HG03045 (cell line): ENCODE measurements around the gene AUNIP.

ENCODE experiments used
- ATAC-seq: cut with Tn5 transposase; IDR thresholded peaks from one replicate; pipeline ENCODE4 v1.9.1; 2021; ENCODE audit warnings: mild to moderate bottlenecking, moderate library complexity; ENCODE audit not compliant: unreplicated experiment

Gene AUNIP

DNA sequence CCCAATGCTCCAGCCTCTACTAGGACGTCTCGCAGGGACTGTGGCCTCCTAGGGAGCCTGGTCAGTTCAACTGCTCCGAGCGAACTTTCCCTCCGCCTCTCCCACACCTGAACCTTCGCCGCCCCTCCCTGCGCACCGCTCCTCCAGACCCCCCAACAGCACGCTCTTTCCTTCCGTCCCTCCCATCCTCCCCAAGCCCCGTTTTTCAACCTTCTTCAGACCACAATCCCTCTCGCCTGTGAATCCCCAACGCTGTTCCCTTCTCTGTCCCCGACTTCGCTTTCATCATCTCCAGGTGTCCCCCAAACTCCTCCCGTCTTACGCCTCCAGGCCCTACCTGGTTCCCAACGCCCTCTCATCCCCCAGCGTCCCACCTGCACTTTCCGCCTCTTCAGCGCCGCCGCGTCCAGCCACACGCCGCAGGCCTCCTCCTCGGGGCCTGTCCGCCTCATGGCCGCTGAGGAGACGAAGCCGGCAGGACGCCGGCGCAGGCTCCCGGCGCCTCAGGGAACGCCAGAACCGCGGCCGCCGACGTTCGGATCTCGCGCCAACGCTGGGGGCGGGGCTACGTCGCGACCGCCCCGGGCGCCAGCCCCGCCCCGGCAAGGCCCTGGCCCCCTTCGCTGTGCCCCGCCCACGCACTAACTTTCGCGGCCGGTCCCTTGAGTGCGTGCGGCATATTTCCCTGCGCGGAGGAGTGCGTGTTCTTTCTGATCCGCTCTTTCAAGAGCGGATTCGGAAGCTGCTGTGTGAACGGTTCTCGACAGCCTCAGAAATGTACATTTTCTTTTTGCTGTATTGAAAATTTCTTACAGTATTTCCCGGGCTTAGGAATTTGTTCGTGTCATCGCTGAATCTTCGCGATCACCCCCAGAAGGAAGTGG is at the start of gene AUNIP:
AUNIP (minus strand) TSS at position 552 of the 884 bp plus-strand sequence; CDS start at position 452, 100 bp downstream.
- ATAC-seq, result peak; percentile 85

DNA sequence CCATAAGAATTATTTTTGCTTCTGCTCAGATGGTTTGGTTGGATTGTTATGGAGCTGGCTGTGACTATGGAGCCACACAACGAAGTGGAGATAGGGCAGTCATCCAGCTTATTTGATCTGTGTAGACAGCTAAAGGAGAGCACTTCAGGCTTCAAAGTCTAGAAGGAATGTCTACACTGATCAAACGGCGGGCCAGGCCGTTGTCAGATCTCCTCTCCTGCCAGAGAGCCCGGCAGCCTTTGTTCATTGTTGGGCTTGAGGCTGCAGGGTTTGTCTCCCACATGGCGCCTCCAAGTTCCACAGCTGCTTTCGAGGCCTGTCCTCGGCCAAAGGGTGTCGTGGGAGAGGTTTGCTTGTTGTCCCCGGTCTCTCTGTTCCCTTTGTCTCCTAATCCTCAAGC is 49.8 kb upstream of the AUNIP start:
- no peak for ATAC-seq

GRCh38 chr1:25908161-25908560 is 48.9 kb upstream of the AUNIP start:
- no peak for ATAC-seq

- ATAC-seq, result no peak
These were observed 48.3 kb upstream of the AUNIP start for GRCh38 chr1:25907601-25908000.

GRCh38 chr1:25906644-25907300 is 47.5 kb upstream of the AUNIP start:
- no peak for ATAC-seq

DNA sequence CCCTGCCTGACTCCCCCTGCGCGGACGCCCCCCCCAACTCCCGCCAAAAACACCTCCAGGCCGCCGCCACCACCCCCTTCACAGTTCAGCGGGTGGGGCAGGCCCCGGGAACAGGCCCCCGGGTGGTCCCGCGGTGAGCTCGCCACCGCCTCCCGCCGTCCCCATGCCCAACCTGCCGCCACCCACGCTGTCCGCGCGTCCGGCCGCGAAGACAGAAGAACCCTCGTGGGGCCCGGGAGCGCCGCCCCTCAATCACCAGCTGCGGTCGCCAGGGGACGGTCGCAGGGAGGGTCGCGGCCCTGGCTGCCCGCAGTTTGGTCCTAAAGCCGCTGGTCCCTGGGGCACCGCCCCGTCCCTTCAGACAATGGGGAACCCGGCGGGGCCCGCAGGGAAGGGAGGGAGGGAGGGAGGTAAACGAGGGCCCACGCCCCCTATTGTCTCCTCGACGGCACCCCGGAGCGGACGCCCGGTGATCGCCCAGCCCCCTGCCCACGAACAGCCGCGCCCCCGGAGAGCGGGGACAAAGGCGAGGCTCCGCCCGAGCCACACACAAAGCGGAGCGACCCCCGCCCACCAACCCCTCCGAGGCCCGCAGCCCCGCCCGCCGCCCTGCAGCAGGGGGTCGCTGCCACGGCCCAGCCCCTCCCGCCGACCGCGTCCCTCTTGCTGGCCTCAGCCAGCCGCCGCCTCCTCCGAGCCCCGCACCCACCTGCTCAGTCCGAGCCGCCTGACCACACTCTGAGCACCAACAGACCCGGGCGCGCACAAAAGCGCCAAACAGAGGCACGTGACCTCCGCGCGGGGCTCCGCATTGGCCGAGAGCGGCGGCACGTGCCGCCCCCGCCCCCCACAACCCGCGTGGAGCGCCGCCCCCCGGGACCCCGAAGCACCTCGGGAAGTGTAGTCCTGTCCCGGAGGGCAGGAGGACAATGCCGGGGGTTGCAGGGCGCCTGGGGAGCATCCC is 46.7 kb upstream of the AUNIP start, which contains the start of gene STMN1:
STMN1 (minus strand) TSS at position 740 of the 964 bp plus-strand sequence. CDS start 1,743 bp downstream, outside the sequence.
- ATAC-seq, result peak; percentile 53

GRCh38 chr1:25904943-25905679 is 45.9 kb upstream of the AUNIP start:
- peak; percentile 68 for ATAC-seq

- no peak for ATAC-seq
These were observed 44.7 kb upstream of the AUNIP start for GRCh38 chr1:25903986-25904385.

- no peak for ATAC-seq
These were observed 43.2 kb upstream of the AUNIP start for GRCh38 chr1:25902462-25902861.

DNA sequence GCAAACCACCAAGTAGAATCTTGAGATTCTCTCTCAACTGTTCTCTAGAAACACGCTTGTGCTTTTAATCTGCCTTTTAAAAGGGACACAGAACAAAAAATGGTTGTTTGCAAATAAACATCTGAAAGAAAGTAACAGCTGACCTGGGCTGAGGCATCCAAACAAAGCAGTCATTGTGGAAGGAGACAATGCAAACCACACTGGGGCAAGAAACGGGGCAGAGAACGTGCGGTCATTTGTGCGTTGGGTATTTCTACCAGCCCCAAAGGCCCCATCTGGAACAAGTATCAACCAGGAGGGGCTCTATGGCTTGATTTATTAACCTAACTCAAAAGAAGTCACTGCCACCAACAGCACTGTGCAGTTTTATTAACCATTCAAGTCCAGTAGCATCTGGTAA is 41.0 kb upstream of the AUNIP start:
- ATAC-seq, result no peak

DNA sequence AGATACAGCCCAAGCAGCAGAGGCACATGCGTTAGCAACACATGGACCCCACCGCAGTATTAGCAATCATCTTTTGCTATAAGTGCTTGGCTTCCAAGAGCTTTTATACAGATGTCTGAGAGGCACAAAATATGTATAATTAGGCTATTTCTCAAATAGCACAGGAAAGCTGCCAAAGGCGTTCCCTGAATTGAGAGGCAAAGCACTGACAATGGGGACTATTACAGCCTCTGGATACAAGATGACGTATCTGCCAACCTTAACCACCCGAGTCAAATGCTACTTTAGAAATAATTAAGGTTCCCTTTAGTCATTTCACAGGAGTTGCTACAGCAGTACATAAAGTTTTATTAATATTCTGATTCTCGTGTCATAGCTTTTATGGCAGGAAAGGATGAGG is 40.5 kb upstream of the AUNIP start:
- no peak for ATAC-seq

GRCh38 chr1:25898223-25899015 is 39.2 kb upstream of the AUNIP start:
- no peak for ATAC-seq

DNA sequence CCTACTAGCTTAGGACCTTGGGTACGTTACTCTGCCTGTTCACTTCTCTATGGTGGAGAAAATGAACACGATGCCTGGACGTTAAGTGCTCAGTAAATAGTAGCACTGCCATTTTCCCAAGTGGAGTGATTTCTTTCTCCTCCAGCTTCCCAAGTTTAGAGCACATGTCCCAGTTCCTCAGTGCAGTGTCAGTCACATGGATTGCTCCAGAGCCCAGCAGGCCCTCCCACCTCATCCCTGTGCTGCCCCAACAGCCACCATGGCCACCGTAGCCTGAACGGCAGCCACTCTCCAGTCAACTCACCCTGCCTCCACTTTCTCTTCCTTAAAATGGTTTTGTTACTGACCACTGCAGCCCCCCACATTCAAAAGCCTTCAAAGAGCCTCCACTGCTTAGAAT is 38.5 kb upstream of the AUNIP start:
- no peak for ATAC-seq

DNA sequence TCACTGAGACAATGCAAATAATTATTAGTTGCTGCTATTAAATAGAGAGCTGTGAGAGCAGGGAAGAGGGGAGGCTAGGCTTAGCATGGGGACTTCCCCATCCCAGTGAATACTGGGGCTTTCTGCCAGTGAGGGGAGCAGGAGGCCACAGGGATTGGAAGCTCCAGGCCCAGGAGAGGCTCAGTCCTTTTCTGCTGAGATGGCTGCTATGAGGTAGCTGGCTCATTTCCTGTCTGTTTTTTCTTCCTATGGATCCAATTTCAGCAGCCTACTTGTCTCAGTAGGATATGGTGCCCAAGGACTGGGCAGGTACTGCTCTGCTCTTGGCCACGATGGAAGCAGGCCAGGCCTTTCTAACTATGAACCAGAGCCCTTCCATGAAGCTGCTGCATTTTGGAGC is 37.0 kb upstream of the AUNIP start:
- ATAC-seq, result no peak

- peak; percentile 87 for ATAC-seq
These were observed 36.2 kb upstream of the AUNIP start for GRCh38 chr1:25895365-25895990.

DNA sequence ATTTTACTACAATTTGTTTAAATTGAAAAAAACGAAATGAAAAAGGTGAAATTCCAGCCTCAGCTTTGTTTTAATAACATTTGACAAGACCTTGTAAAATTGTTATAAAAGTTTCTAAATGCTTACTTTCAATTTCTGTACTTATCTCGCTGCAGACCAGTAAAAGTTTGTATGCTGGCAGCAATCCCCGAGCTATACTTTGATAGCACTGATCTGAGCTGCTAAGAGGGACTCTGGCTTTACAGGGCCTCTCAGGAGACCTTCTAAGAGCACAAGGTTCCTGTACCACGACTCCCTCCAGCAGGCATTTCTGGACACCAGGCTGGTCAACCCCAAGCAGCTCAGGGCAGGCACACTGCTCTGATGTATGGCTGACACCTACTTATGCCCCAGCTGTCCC is 33.9 kb upstream of the AUNIP start:
- no peak for ATAC-seq

DNA sequence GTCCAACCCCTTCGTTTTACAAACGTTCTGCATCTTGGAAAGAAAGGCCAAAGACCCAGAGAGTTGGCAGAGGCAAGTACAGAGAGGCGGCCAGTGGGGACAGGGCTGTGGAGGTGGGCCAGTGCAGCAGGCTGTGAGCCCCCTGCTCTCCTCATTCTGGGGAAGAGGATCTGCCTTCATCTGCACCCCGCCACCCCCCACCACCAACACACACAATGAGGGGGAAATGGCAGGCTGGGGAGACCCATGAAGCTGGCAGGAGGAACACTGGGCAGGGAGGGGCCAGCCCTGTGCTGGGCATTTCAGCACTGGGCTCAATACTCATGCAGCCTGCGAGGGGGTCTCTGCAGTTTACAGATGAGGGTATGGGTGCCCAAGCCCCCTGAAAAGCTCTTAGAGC is 32.3 kb upstream of the AUNIP start:
- no peak for ATAC-seq

DNA sequence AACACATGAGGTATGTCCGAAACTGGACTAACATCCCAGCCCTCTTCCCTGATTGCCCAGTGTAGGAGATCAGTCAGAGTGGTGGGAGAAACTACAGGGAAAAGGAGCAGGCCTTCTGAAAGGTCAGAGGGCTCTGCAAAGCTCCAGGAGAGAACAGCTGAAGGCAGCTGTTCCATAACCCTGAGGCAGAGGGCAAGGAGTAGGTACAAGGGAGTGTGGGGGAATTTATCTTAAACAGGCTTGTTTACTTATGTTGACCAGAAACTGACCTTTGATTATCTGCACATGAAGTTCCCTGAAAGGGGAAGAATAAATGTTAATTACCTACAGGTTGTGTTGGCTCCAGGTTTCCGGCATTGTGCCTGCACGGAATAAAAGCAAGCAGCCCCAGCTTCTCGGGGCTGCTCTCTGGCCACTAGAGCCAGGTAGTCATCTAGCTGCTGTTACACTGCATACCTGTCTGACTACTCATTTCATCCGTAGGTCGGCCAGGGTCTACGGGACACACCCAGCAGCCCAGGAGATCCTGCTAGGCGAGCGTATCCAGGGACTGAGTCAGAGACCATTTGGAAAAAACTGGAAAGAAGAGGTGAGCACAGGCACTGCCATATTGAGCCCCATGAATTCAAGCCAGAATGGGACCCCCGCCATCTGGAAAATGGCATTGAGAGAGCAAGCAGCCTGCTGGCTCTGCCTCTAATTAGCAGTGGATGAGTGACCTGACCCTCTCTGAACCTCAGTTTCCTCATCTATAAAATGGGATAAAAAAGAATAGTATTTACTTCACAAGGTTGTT is 31.2 kb upstream of the AUNIP start:
- no peak for ATAC-seq
